HG03025 (cell line): ENCODE data around the gene UBE2E2.

Source experiments
- ATAC-seq: cut with Tn5 transposase; IDR thresholded peaks from one replicate; pipeline ENCODE4 v1.9.1; 2021; ENCODE audit warnings: mild to moderate bottlenecking, moderate library complexity; ENCODE audit not compliant: unreplicated experiment, low FRiP score

Gene UBE2E2

GRCh38 chr3:23553353-23553752 is 350.2 kb downstream of the UBE2E2 start:
- ATAC-seq, result no peak

- no peak for ATAC-seq
These were observed 362.1 kb downstream of the UBE2E2 start for GRCh38 chr3:23565041-23565775.

GRCh38 chr3:23566499-23566898 is 363.4 kb downstream of the UBE2E2 start:
- ATAC-seq, result no peak

GRCh38 chr3:23567917-23568316 is 364.8 kb downstream of the UBE2E2 start:
- ATAC-seq, result no peak

GRCh38 chr3:23573827-23574226 is 370.7 kb downstream of the UBE2E2 start:
- ATAC-seq, result no peak

- no peak for ATAC-seq
These were observed 371.7 kb downstream of the UBE2E2 start for GRCh38 chr3:23574822-23575315.

- no peak for ATAC-seq
These were observed 372.6 kb downstream of the UBE2E2 start for GRCh38 chr3:23575697-23576096.

- no peak for ATAC-seq
These were observed 373.3 kb downstream of the UBE2E2 start for GRCh38 chr3:23576379-23576959.

GRCh38 chr3:23580096-23580713 is 377.1 kb downstream of the UBE2E2 start:
- no peak for ATAC-seq

GRCh38 chr3:23583980-23584740 is 381.0 kb downstream of the UBE2E2 start:
- no peak for ATAC-seq

GRCh38 chr3:23587513-23587912 is 384.4 kb downstream of the UBE2E2 start:
- ATAC-seq, result no peak

GRCh38 chr3:23588547-23588946 is 385.4 kb downstream of the UBE2E2 start:
- ATAC-seq, result no peak

- no peak for ATAC-seq
These were observed 386.5 kb downstream of the UBE2E2 start for GRCh38 chr3:23589602-23590001.

- ATAC-seq, result peak; percentile 96
These were observed 387.5 kb downstream of the UBE2E2 start for GRCh38 chr3:23590424-23591273.

GRCh38 chr3:23591374-23591773 is 388.2 kb downstream of the UBE2E2 start:
- ATAC-seq, result no peak

- no peak for ATAC-seq
These were observed 390.1 kb downstream of the UBE2E2 start for GRCh38 chr3:23592961-23593931.

- no peak for ATAC-seq
These were observed 390.9 kb downstream of the UBE2E2 start for GRCh38 chr3:23594066-23594465.

- no peak for ATAC-seq
These were observed 392.0 kb downstream of the UBE2E2 start for GRCh38 chr3:23594894-23595670.
